K562 (cell line): ENCODE results near the gene PLXNA2. TPM values are rescaled to one million over a fixed set of nuclear protein-coding genes. Genes with fewer than 3 reads are reported as not detected.

Experiments
- ATAC-seq: fragments of 200-7000 bp; cut with Tn5 transposase; 3 replicates; pipeline ENCODE4 v1.9.1; 2020; ENCODE audit warnings: moderate library complexity
- BruUV-seq: library from RNA; stranded (reverse); fragments of 400-500 nt; replicated peaks from 2 replicates; lab custom pipeline; 2021; lab: Mats Ljungman, UMichigan
- CTCF ChIA-PET: fragments of 300-600 bp; formaldehyde crosslinking; extraction: SDS; loops from one replicate; lab custom pipeline; 2021; ENCODE audit warnings: low intra/inter-chr PET ratio; lab: Yijun Ruan, JAX
- POLR2A ChIA-PET: fragments of 300-600, 350-650 bp; sonication (Branson Sonifier 250); formaldehyde crosslinking; extraction: SDS; loops from one replicate; lab custom pipeline; 2021; ENCODE audit warnings: antibody characterized with exemption, inconsistent platforms; lab: Yijun Ruan, JAX
- DNase-seq, 4 experiments: peaks; one replicate each; pipeline versions ENCODE4 v3.0.0 to v3.0.0-alpha.2; 2011 to 2018; ENCODE audit warnings: low spot score in 3 of 4, mixed read lengths in 3 of 4; ENCODE audit errors: extremely low read depth in 1 of 4
- FAIRE-seq: peaks from 2 replicates; lab custom pipeline; 2011; peaks lifted over from hg19 to GRCh38; lab: Jason Lieb, UNC
- H2AFZ ChIP-seq: 2 replicates; pipeline ENCODE4 v1.6.0; 2011; ENCODE audit warnings: low read depth, low read length, control low read depth, inconsistent platforms
- H3K27ac ChIP-seq: fragments of 200-600 bp; 3 replicates; pipeline ENCODE4 v1.8.0; 2011; ENCODE audit warnings: low read depth, mild to moderate bottlenecking, control low read depth, inconsistent platforms, low read length, moderate library complexity, mixed read lengths; ENCODE audit errors: extremely low read depth
- H3K27me3 ChIP-seq, 2 experiments: fragments of 300-600 bp in 1 of 2; 2 replicates in 1 of 2; 3 replicates in 1 of 2; pipeline versions ENCODE4 v1.6.0 to v1.8.0; 2011; ENCODE audit warnings: inconsistent platforms in 2 of 2, low read length in 2 of 2, mild to moderate bottlenecking in 1 of 2, mixed read lengths in 1 of 2, moderate library complexity in 1 of 2; ENCODE audit not compliant: control insufficient read depth in 2 of 2, insufficient read depth in 2 of 2
- H3K36me3 ChIP-seq: fragments of 300-600 bp; 3 replicates; pipeline ENCODE4 v1.8.0; 2011; ENCODE audit warnings: mild to moderate bottlenecking, low read length, inconsistent platforms; ENCODE audit not compliant: control insufficient read depth, insufficient read depth
- H3K4me1 ChIP-seq, 2 experiments: fragments of 200-600 bp in 1 of 2; replicated peaks in 1 of 2; 2 replicates in 1 of 2; 3 replicates in 1 of 2; pipeline versions ENCODE4 v1.5.1 to v1.8.0; 2011; ENCODE audit warnings: inconsistent platforms in 2 of 2, low read length in 2 of 2, mild to moderate bottlenecking in 1 of 2, mixed read lengths in 1 of 2, moderate library complexity in 1 of 2; ENCODE audit not compliant: control insufficient read depth in 2 of 2, insufficient read depth in 2 of 2
- H3K4me2 ChIP-seq: 2 replicates; pipeline ENCODE4 v1.6.1; 2011; ENCODE audit warnings: low read length, control low read depth, inconsistent platforms, mixed read lengths; ENCODE audit not compliant: insufficient read depth
- H3K4me3 ChIP-seq: fragments of 200-600 bp; sonication (generic), shearing (Covaris generic); 2 replicates; pipeline ENCODE4 v1.5.1; 2016; ENCODE audit warnings: control low read depth, inconsistent platforms
- H3K79me2 ChIP-seq: fragments of 200-600 bp; 3 replicates; pipeline ENCODE4 v1.8.0; 2011; ENCODE audit warnings: low read length, inconsistent platforms; ENCODE audit not compliant: control insufficient read depth, insufficient read depth
- H3K9ac ChIP-seq, 2 experiments: 2 replicates each; pipeline versions ENCODE4 v1.6.0 to v1.6.1; 2011; ENCODE audit warnings: low read depth in 2 of 2, low read length in 2 of 2, control low read depth in 1 of 2, inconsistent platforms in 1 of 2, mild to moderate bottlenecking in 1 of 2, mixed read lengths in 1 of 2; ENCODE audit not compliant: insufficient read depth in 1 of 2
- H3K9me1 ChIP-seq: one replicate; pipeline ENCODE4 v1.6.0; 2011; ENCODE audit warnings: inconsistent platforms, mild to moderate bottlenecking, low read length, moderate library complexity; ENCODE audit not compliant: control insufficient read depth, insufficient read depth
- H3K9me3 ChIP-seq: replicated peaks from 2 replicates; pipeline ENCODE4 v1.5.1; 2011; ENCODE audit warnings: low read depth, low read length, inconsistent platforms; ENCODE audit not compliant: control insufficient read depth, insufficient read depth
- H4K20me1 ChIP-seq: replicated peaks from 2 replicates; pipeline ENCODE4 v1.6.1; 2011; ENCODE audit warnings: low read length, inconsistent platforms, mixed read lengths; ENCODE audit not compliant: control insufficient read depth, insufficient read depth
- ARID1B ChIP-seq: fragments of 450-650 bp; IDR thresholded peaks from 2 replicates; pipeline ENCODE4 v1.6.1; 2016; ENCODE audit warnings: antibody characterized with exemption, mild to moderate bottlenecking, inconsistent platforms
- CTBP1 ChIP-seq: fragments of 450-650 bp; IDR thresholded peaks from 2 replicates; pipeline ENCODE4 v1.6.1; 2016; ENCODE audit warnings: borderline replicate concordance
- DLX4 ChIP-seq: fragments of 250-450 bp; sonication (Bioruptor Pico); IDR thresholded peaks from 2 replicates; pipeline ENCODE4 v1.6.1; 2021; ENCODE audit warnings: mild to moderate bottlenecking
- KDM5B ChIP-seq: fragments of 200-600 bp; sonication (generic); IDR thresholded peaks from 2 replicates; pipeline ENCODE4 v1.6.1; 2012; ENCODE audit warnings: low read depth, mild to moderate bottlenecking, moderate library complexity, low read length, control low read depth, inconsistent platforms; ENCODE audit not compliant: insufficient replicate concordance
- OTX1 ChIP-seq: fragments of 450-650 bp; formaldehyde crosslinking; IDR thresholded peaks from 2 replicates; pipeline ENCODE4 v1.4.0; 2022; ENCODE audit warnings: mild to moderate bottlenecking
- RNF2 ChIP-seq: sonication (generic); IDR thresholded peaks from 2 replicates; pipeline ENCODE4 v1.6.1; 2016
- SMAD3 ChIP-seq: fragments of 450-650 bp; formaldehyde crosslinking; conservative IDR thresholded peaks from 2 replicates; pipeline ENCODE4 v1.4.0; 2020; ENCODE audit warnings: mild to moderate bottlenecking
- SMARCA4 ChIP-seq: fragments of 450-650 bp; IDR thresholded peaks from 2 replicates; pipeline ENCODE4 v1.6.1; 2016
- ZMIZ1 ChIP-seq, 2 experiments: fragments of 150-350 bp in 1 of 2; IDR thresholded peaks; 2 replicates each; pipeline ENCODE4 v1.6.1; 2012 to 2016; ENCODE audit warnings: low read depth in 2 of 2, low read length in 2 of 2, mild to moderate bottlenecking in 1 of 2, moderate library complexity in 1 of 2
- ZNF76 ChIP-seq: fragments of 250-450 bp; sonication (Bioruptor Pico); IDR thresholded peaks from 2 replicates; pipeline ENCODE4 v1.4.0; 2020; ENCODE audit warnings: mild to moderate bottlenecking, moderate library complexity, borderline replicate concordance
- ZNF766 ChIP-seq: fragments of 200-800 bp; sonication (Bioruptor generic); conservative IDR thresholded peaks from 2 replicates; pipeline ENCODE4 v1.6.1; 2016; ENCODE audit warnings: missing genetic modification characterization, missing compliant biosample characterization
- WGBS: fragments of 100-300 bp; shearing (Covaris generic); methylation state at CpG from one replicate; pipeline ENCODE4 v1.1.6; 2016; ENCODE audit warnings: low coverage, mixed read lengths; ENCODE audit not compliant: insufficient coverage; ENCODE audit errors: missing lambda C conversion rate; 5-methylcytosine and 5-hydroxymethylcytosine counted together
- in situ Hi-C: fragments of 300-500 bp; cut with MboI; formaldehyde crosslinking; loops from 4 replicates; pipeline ENCODE4 v1.15.0; 2018; ENCODE audit warnings: inconsistent platforms, mixed read lengths
- intact Hi-C: fragments of 100-400 bp; cut with micrococcal nuclease; formaldehyde crosslinking; loops from 2 replicates; pipeline ENCODE4 v1.14.2; 2022
- polyA plus RNA-seq, 8 experiments: library from polyadenylated mRNA; depleted of rRNA in 4 of 8; stranded (reverse) in 5 of 8; unstranded in 3 of 8; fragments of >200 nt; fragmentation: Nextera tagmentation in 2 of 8; fragmentation: Illumina TruSeq in 1 of 8; extraction: Ambion mirVana in 2 of 8; extraction: Trizol in 1 of 8; gene quantifications; 2 replicates each; pipeline versions ENCODE4 v1.2.1 to v1.2.3, GENCODE V29; 2011 to 2014; ENCODE audit warnings: inconsistent platforms in 1 of 8, missing spikeins in 1 of 8
- total RNA-seq, 7 experiments: library from RNA; depleted of rRNA in 6 of 7; stranded (reverse); fragments of >200 nt in 6 of 7; fragmentation: Illumina TruSeq in 2 of 7; extraction: Trizol in 2 of 7; gene quantifications; 2 replicates each; pipeline versions ENCODE4 v1.2.1 to v1.2.3, GENCODE V29; 2011 to 2021; ENCODE audit warnings: low replicate concordance in 1 of 7
- TF ChIP-seq, protein P1 (sequence below): fragments of 250-450 bp; sonication (Bioruptor Pico); IDR thresholded peaks from 2 replicates; pipeline ENCODE4 v1.9.0; 2021; ENCODE audit warnings: mild to moderate bottlenecking

The PLXNA2 gene
- total and polyA plus RNA-seq, 9 of the 15 experiments (the other 6 are each of a cell fraction or from before 2014, with no cell fraction given), result 0.01 to 1.3 (median 0.32) TPM

GRCh38 chr1:208071435-208072031 lies 172.7 kb downstream of the PLXNA2 start:
- Histone ChIP-seq H3K9ac (no peak overlapping the region), H3K4me3 (no peak overlapping the region), H2AFZ (no peak overlapping the region), H4K20me1 (no peaks in the 10 kb centered on the region; the same call in 1 of the 2 replicates), H3K4me2 (no peak overlapping the region), H3K79me2 (no peaks in the 10 kb centered on the region), H3K36me3 (no peaks in the 10 kb centered on the region), H3K9me1 (no peaks in the 10 kb centered on the region), H3K27ac (no peak overlapping the region), H3K4me1 (no peaks in the 10 kb centered on the region), H3K9me3 (no peaks in the 10 kb centered on the region), H3K27me3 (peaks cover 30 to 49% of the 10 kb centered on the region in 2 experiments)
- ATAC-seq (no peak), FAIRE-seq (no peak), DNase-seq (no peak)
- intact Hi-C loops (no loop called here), in situ Hi-C loops (no loop called here)
- WGBS, result 1% methylated on average over 7 of the region's 7 CpGs
- ChIA-PET POLR2A (interaction anchor here (0.6 to 1.1 kb wide), 2 partner anchors 30 to 108 kb away, joined by 3 read pairs; no protein-coding TSS in a partner anchor), CTCF (no interaction called here)
- no TSS peak for BruUV-seq
- no peak for TF ChIP-seq ZNF76 (CRISPR knock-in tag)
- no peak for TF ChIP-seq RNF2
- TF ChIP-seq SMARCA4, result no peak
- no peak for TF ChIP-seq CTBP1
- TF ChIP-seq ZMIZ1 (IDR thresholded peaks at IDR 0.05; ENCODE audit: low read depth in 2 of 2, low read length in 2 of 2), result no peak
- no peak for TF ChIP-seq KDM5B
- TF ChIP-seq SMAD3 (CRISPR knock-in tag), result no peak
- no peak for TF ChIP-seq ARID1B
- TF ChIP-seq, protein P1, sequence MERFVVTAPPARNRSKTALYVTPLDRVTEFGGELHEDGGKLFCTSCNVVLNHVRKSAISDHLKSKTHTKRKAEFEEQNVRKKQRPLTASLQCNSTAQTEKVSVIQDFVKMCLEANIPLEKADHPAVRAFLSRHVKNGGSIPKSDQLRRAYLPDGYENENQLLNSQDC (CRISPR knock-in tag), result no peak
- TF ChIP-seq ZNF766 (CRISPR knock-in tag), result no peak
- TF ChIP-seq DLX4, result no peak
- TF ChIP-seq OTX1 (CRISPR knock-in tag), result no peak
